ENCODE measurements around the gene LSM7. TPM values are rescaled to one million over a fixed set of nuclear protein-coding genes. Genes with fewer than 3 reads are reported as not detected.
A peak's percentile ranks its signal among the peaks of the same experiment; 100 is the strongest.

LSM7 gene
- total and polyA plus RNA-seq, 9 of the 15 experiments (the other 6 are each of a cell fraction or from before 2014, with no cell fraction given) = 40.5 to 690 (median 265) TPM

DNA sequence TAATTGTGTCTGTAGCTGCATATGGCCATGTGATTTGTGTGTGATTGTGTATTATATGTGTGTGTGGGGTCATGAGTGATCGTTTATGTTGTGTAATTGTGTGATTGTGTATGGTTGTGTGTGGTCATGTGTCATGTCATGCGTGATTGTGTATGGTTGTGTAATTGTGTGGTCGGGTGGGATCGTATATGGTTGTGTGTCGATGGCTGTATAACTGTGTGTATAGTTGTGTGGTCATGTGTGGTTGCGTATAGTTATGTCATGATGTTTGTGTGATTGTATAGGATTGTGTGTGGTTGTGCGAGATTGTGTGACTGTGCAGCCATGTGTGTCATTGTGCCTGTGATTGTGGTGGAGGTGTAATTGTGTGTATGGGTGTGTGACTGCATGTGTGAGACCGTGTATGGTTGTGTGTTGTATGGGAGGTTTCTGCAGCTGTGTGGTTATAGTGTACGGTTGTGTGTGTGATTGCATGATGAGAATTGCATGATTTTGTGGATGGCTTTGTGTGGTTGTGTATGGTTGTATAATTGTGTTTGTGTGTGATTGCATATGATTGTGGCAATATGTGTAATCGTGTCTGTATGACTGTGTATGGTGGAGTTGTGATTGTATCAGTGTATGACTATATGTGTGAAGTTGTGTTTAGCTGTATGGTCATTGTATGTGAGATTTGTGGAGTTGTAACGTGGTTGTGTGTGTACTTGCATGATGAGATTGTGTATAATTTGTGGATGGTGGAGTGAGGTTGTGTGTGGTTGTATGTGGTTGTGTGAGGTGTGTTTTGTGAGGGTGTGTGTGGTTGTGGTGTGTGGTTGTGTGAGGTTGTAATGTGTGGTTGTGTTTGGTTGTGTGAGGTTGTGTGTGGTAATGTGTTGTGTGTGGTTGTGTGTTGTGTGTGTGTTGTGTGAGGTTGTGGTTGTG lies 33.9 kb upstream of the LSM7 start (continued):
- TF ChIP-seq RNF2 (IDR thresholded peaks at IDR 0.05) = no peak
- TF ChIP-seq CEBPB (tag; IDR thresholded peaks at IDR 0.05) = 0 out of 2 replicates have a peak, but pooled peaks have one; percentile 9
- TF ChIP-seq, protein P1, sequence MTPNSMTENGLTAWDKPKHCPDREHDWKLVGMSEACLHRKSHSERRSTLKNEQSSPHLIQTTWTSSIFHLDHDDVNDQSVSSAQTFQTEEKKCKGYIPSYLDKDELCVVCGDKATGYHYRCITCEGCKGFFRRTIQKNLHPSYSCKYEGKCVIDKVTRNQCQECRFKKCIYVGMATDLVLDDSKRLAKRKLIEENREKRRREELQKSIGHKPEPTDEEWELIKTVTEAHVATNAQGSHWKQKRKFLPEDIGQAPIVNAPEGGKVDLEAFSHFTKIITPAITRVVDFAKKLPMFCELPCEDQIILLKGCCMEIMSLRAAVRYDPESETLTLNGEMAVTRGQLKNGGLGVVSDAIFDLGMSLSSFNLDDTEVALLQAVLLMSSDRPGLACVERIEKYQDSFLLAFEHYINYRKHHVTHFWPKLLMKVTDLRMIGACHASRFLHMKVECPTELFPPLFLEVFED (CRISPR knock-in tag; conservative IDR thresholded peaks at IDR 0.05) = no peak; the same call in 1 of the 2 replicates
- no peak for TF ChIP-seq ZNF668 (CRISPR knock-in tag; IDR thresholded peaks at IDR 0.05)
- TF ChIP-seq PTBP1 (IDR thresholded peaks at IDR 0.05; ENCODE audit: low read depth, low read length) = no peak
- TF ChIP-seq KDM4B (IDR thresholded peaks at IDR 0.05; ENCODE audit: borderline replicate concordance in 2 of 2, low read depth in 1 of 2) = no peak
- TF ChIP-seq EGR1 (conservative IDR thresholded peaks at IDR 0.05) = no peak
- TF ChIP-seq XRCC4 (IDR thresholded peaks at IDR 0.05; ENCODE audit: extremely low read depth, insufficient read depth, insufficient read length) = no peak
- TF ChIP-seq, protein P2, sequence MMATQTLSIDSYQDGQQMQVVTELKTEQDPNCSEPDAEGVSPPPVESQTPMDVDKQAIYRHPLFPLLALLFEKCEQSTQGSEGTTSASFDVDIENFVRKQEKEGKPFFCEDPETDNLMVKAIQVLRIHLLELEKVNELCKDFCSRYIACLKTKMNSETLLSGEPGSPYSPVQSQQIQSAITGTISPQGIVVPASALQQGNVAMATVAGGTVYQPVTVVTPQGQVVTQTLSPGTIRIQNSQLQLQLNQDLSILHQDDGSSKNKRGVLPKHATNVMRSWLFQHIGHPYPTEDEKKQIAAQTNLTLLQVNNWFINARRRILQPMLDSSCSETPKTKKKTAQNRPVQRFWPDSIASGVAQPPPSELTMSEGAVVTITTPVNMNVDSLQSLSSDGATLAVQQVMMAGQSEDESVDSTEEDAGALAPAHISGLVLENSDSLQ (IDR thresholded peaks at IDR 0.05) = no peak
- TF ChIP-seq HSF4 (CRISPR knock-in tag; IDR thresholded peaks at IDR 0.05; ENCODE audit: borderline replicate concordance) = no peak
- TF ChIP-seq FOS (IDR thresholded peaks at IDR 0.05; ENCODE audit: extremely low read depth, insufficient read length) = no peak
- TF ChIP-seq ZNF695 (CRISPR knock-in tag; IDR thresholded peaks at IDR 0.05) = no peak
- no peak for TF ChIP-seq ZNF778 (CRISPR knock-in tag; IDR thresholded peaks at IDR 0.05)
- 0 out of 2 replicates have a peak, but pooled peaks have one; percentile 46 for TF ChIP-seq SMARCA5 (IDR thresholded peaks at IDR 0.05)
- TF ChIP-seq, protein P3, sequence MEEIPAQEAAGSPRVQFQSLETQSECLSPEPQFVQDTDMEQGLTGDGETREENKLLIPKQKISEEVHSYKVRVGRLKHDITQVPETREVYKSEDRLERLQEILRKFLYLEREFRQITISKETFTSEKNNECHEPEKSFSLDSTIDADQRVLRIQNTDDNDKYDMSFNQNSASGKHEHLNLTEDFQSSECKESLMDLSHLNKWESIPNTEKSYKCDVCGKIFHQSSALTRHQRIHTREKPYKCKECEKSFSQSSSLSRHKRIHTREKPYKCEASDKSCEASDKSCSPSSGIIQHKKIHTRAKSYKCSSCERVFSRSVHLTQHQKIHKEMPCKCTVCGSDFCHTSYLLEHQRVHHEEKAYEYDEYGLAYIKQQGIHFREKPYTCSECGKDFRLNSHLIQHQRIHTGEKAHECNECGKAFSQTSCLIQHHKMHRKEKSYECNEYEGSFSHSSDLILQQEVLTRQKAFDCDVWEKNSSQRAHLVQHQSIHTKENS (CRISPR knock-in tag; IDR thresholded peaks at IDR 0.05) = no peak
- TF ChIP-seq U2AF1 (optimal IDR thresholded peaks at IDR 0.05; ENCODE audit: low read depth, low read length) = no peak
- no peak for TF ChIP-seq NFYB (IDR thresholded peaks at IDR 0.05; ENCODE audit: extremely low read depth, insufficient read length)
- TF ChIP-seq ATF7 (IDR thresholded peaks at IDR 0.05) = no peak
- TF ChIP-seq BCOR (IDR thresholded peaks at IDR 0.05) = peak; percentile 27; the same call in 1 of the 2 replicates
- TF ChIP-seq NR1H2 (CRISPR knock-in tag; IDR thresholded peaks at IDR 0.05) = no peak
- TF ChIP-seq CHAMP1 (IDR thresholded peaks at IDR 0.05) = no peak
- TF ChIP-seq RB1 (IDR thresholded peaks at IDR 0.05; ENCODE audit: low read depth) = no peak
- TF ChIP-seq NFXL1 (CRISPR knock-in tag; IDR thresholded peaks at IDR 0.05) = no peak
- TF ChIP-seq POLR3A (IDR thresholded peaks at IDR 0.05; ENCODE audit: borderline replicate concordance, extremely low read depth, insufficient read depth, insufficient read length) = no peak

Measured in K562 (cell line).